Duodenal mucosa (tissue), 2 donors: ENCODE measurements around the gene TELO2.

ENCODE experiments used
- H3K27ac ChIP-seq: one replicate; pipeline ENCODE4 v1.7.0; 2013; ENCODE audit warnings: low read depth, low read length
- H3K27me3 ChIP-seq, 2 donors: one replicate each; pipeline ENCODE4 v1.7.0; 2013; ENCODE audit warnings: low read length in 2 of 2, control low read depth in 1 of 2; ENCODE audit not compliant: insufficient read depth in 2 of 2, control insufficient read depth in 1 of 2
- H3K36me3 ChIP-seq, 2 donors: one replicate each; pipeline ENCODE4 v1.7.0; 2013; ENCODE audit warnings: low read length in 2 of 2, control low read depth in 1 of 2; ENCODE audit not compliant: insufficient read depth in 2 of 2, control insufficient read depth in 1 of 2
- H3K4me1 ChIP-seq, 2 donors: one replicate each; pipeline ENCODE4 v1.7.0; 2013; ENCODE audit warnings: low read length in 2 of 2, control low read depth in 1 of 2; ENCODE audit not compliant: insufficient read depth in 2 of 2, control insufficient read depth in 1 of 2
- H3K4me3 ChIP-seq, 2 donors: one replicate each; pipeline ENCODE4 v1.7.0; 2013; ENCODE audit warnings: low read length in 2 of 2, low read depth in 1 of 2
- H3K9ac ChIP-seq, 2 donors: one replicate each; pipeline ENCODE4 v1.7.0; 2013; ENCODE audit warnings: low read length in 2 of 2, low read depth in 1 of 2
- H3K9me3 ChIP-seq, 2 donors: one replicate each; pipeline ENCODE4 v1.7.0; 2013; ENCODE audit warnings: low read length in 2 of 2, control low read depth in 1 of 2; ENCODE audit not compliant: control insufficient read depth in 1 of 2

TELO2 gene

GRCh38 chr16:1505912-1506311 lies 12.8 kb downstream of the TELO2 start:
- no peak overlapping the region for H3K9ac ChIP-seq
- no peak overlapping the region for H3K4me3 ChIP-seq
- no peaks in the 10 kb centered on the region for H3K4me1 ChIP-seq
- no peaks in the 10 kb centered on the region for H3K9me3 ChIP-seq
- no peaks in the 10 kb centered on the region for H3K27me3 ChIP-seq
- peaks cover 12 to 39% of the 10 kb centered on the region in 2 donors for H3K36me3 ChIP-seq
- H3K27ac ChIP-seq = no peak overlapping the region

GRCh38 chr16:1506494-1507213 lies 13.5 kb downstream of the TELO2 start:
- Histone ChIP-seq H3K27me3 (no peaks in the 10 kb centered on the region), H3K4me1 (no peaks in the 10 kb centered on the region), H3K9ac (no peak overlapping the region), H3K36me3 (peaks cover 11 to 32% of the 10 kb centered on the region in 2 donors), H3K4me3 (no peak overlapping the region), H3K27ac (no peak overlapping the region), H3K9me3 (no peaks in the 10 kb centered on the region)

GRCh38 chr16:1508494-1509187 lies 15.5 kb downstream of the TELO2 start:
- Histone ChIP-seq H3K9ac (no peak overlapping the region), H3K27me3 (no peaks in the 10 kb centered on the region), H3K27ac (no peak overlapping the region), H3K4me1 (no peaks in the 10 kb centered on the region), H3K4me3 (no peak overlapping the region), H3K36me3 (peaks cover 0 to 14% of the 10 kb centered on the region in 2 donors), H3K9me3 (no peaks in the 10 kb centered on the region)

GRCh38 chr16:1509307-1510221 lies 16.4 kb downstream of the TELO2 start:
- Histone ChIP-seq H3K4me1 (no peaks in the 10 kb centered on the region), H3K27me3 (no peaks in the 10 kb centered on the region), H3K27ac (no peak overlapping the region), H3K9ac (no peak overlapping the region), H3K4me3 (no peak overlapping the region), H3K9me3 (peaks cover 3% of the 10 kb centered on the region in 2 donors), H3K36me3 (peaks cover 0 to 14% of the 10 kb centered on the region in 2 donors)

GRCh38 chr16:1510272-1510671 lies 17.1 kb downstream of the TELO2 start:
- H3K4me3 ChIP-seq = no peak overlapping the region
- H3K36me3 ChIP-seq = peaks cover 0 to 14% of the 10 kb centered on the region in 2 donors

GRCh38 chr16:1510941-1511351 lies 17.8 kb downstream of the TELO2 start:
- H3K4me3 ChIP-seq = no peak overlapping the region
- H3K27ac ChIP-seq = no peak overlapping the region
- H3K4me1 ChIP-seq = no peaks in the 10 kb centered on the region
- H3K9ac ChIP-seq = no peak overlapping the region
- H3K36me3 ChIP-seq = peaks cover 0 to 14% of the 10 kb centered on the region in 2 donors
- no peaks in the 10 kb centered on the region for H3K27me3 ChIP-seq
- peaks cover 3 to 4% of the 10 kb centered on the region in 2 donors for H3K9me3 ChIP-seq

More at GRCh38 chr16:1510272-1510671, 17.1 kb downstream of the TELO2 start:
- Histone ChIP-seq H3K27me3 (no peaks in the 10 kb centered on the region), H3K9ac (no peak overlapping the region), H3K27ac (no peak overlapping the region), H3K9me3 (peaks cover 3 to 4% of the 10 kb centered on the region in 2 donors), H3K4me1 (no peaks in the 10 kb centered on the region)

GRCh38 chr16:1511662-1512569 lies 18.8 kb downstream of the TELO2 start:
- H3K27ac ChIP-seq = no peak overlapping the region
- no peaks in the 10 kb centered on the region for H3K4me1 ChIP-seq
- H3K9me3 ChIP-seq = peaks cover 3 to 4% of the 10 kb centered on the region in 2 donors
- H3K36me3 ChIP-seq = peaks cover 0 to 9% of the 10 kb centered on the region in 2 donors
- H3K27me3 ChIP-seq = no peaks in the 10 kb centered on the region
- H3K9ac ChIP-seq = no peak overlapping the region
- no peak overlapping the region for H3K4me3 ChIP-seq

- Histone ChIP-seq H3K4me3 (no peak overlapping the region), H3K4me1 (no peaks in the 10 kb centered on the region), H3K9me3 (peaks cover 3 to 4% of the 10 kb centered on the region in 2 donors), H3K9ac (no peak overlapping the region), H3K27me3 (no peaks in the 10 kb centered on the region), H3K27ac (no peak overlapping the region), H3K36me3 (peaks cover 0 to 9% of the 10 kb centered on the region in 2 donors)
Measured at GRCh38 chr16:1512774-1513173, 19.6 kb downstream of the TELO2 start.

- Histone ChIP-seq H3K9me3 (peaks cover 3 to 4% of the 10 kb centered on the region in 2 donors), H3K4me1 (no peaks in the 10 kb centered on the region), H3K27me3 (no peaks in the 10 kb centered on the region), H3K9ac (no peak overlapping the region), H3K4me3 (no peak overlapping the region), H3K27ac (no peak overlapping the region), H3K36me3 (peaks cover 0 to 14% of the 10 kb centered on the region in 2 donors)
Measured at GRCh38 chr16:1514507-1514906, 21.3 kb downstream of the TELO2 start.
